Parathyroid adenoma (tissue), 2 donors: Measurements from ENCODE around the gene PARP1.

Experiments
- H2AFZ ChIP-seq: fragments of 300-600 bp; sonication (generic); one replicate; pipeline ENCODE4 v1.7.0; 2017; ENCODE audit warnings: antibody characterized with exemption, mild to moderate bottlenecking
- H3K27ac ChIP-seq: fragments of 300-600 bp; sonication (generic); one replicate; pipeline ENCODE4 v1.7.0; 2017
- H3K27me3 ChIP-seq: fragments of 300-600 bp; sonication (generic); one replicate; pipeline ENCODE4 v1.7.0; 2017; ENCODE audit warnings: low read length; ENCODE audit not compliant: control insufficient read depth, insufficient read depth
- H3K36me3 ChIP-seq: fragments of 300-600 bp; sonication (generic); one replicate; pipeline ENCODE4 v1.7.0; 2017; ENCODE audit warnings: low read length; ENCODE audit not compliant: control insufficient read depth, insufficient read depth
- H3K4me1 ChIP-seq: fragments of 300-600 bp; sonication (generic); one replicate; pipeline ENCODE4 v1.7.0; 2017; ENCODE audit warnings: control low read depth
- H3K4me2 ChIP-seq: fragments of 300-600 bp; sonication (generic); one replicate; pipeline ENCODE4 v1.7.0; 2017; ENCODE audit warnings: low read length
- H3K4me3 ChIP-seq: fragments of 300-600 bp; sonication (generic); one replicate; pipeline ENCODE4 v1.7.0; 2017; ENCODE audit warnings: low read depth, low read length
- H3K79me2 ChIP-seq: fragments of 300-600 bp; sonication (generic); one replicate; pipeline ENCODE4 v1.7.0; 2017; ENCODE audit warnings: control low read depth
- H3K9ac ChIP-seq: fragments of 300-600 bp; sonication (generic); one replicate; pipeline ENCODE4 v1.7.0; 2017; ENCODE audit warnings: mild to moderate bottlenecking
- H3K9me3 ChIP-seq: fragments of 300-600 bp; sonication (generic); one replicate; pipeline ENCODE4 v1.7.0; 2017; ENCODE audit warnings: low read length; ENCODE audit not compliant: control insufficient read depth
- CTCF ChIP-seq: fragments of 300-600 bp; sonication (generic); IDR thresholded peaks from one replicate; pipeline ENCODE4 v1.7.0; 2017; ENCODE audit warnings: antibody characterized with exemption, mild to moderate bottlenecking
- donor health status: primary hyperparathyroidism.

PARP1 gene

GRCh38 chr1:226390681-226391080 lies 17.2 kb downstream of the PARP1 start:
- Histone ChIP-seq H3K36me3 (no peaks in the 10 kb centered on the region), H3K27me3 (no peaks in the 10 kb centered on the region), H3K79me2 (peaks cover 13% of the 10 kb centered on the region), H3K4me2 (no peak overlapping the region), H3K9ac (no peak overlapping the region), H3K27ac (no peak overlapping the region), H3K9me3 (no peaks in the 10 kb centered on the region), H3K4me3 (no peak overlapping the region), H2AFZ (no peak overlapping the region), H3K4me1 (no peaks in the 10 kb centered on the region)
- no peak for TF ChIP-seq CTCF

GRCh38 chr1:226388131-226388530 lies 19.8 kb downstream of the PARP1 start:
- Histone ChIP-seq H3K9me3 (no peaks in the 10 kb centered on the region), H3K36me3 (no peaks in the 10 kb centered on the region), H3K4me2 (no peak overlapping the region), H2AFZ (no peak overlapping the region), H3K9ac (no peak overlapping the region), H3K4me3 (no peak overlapping the region), H3K4me1 (no peaks in the 10 kb centered on the region), H3K79me2 (peaks cover 8% of the 10 kb centered on the region), H3K27me3 (no peaks in the 10 kb centered on the region), H3K27ac (no peak overlapping the region)
- TF ChIP-seq CTCF = no peak

- H3K9me3 ChIP-seq = no peaks in the 10 kb centered on the region
- no peaks in the 10 kb centered on the region for H3K27me3 ChIP-seq
- no peaks in the 10 kb centered on the region for H3K4me1 ChIP-seq
- H2AFZ ChIP-seq = no peak overlapping the region
- H3K9ac ChIP-seq = no peak overlapping the region
- no peaks in the 10 kb centered on the region for H3K36me3 ChIP-seq
- no peak overlapping the region for H3K27ac ChIP-seq
- H3K4me2 ChIP-seq = no peak overlapping the region
- H3K4me3 ChIP-seq = no peak overlapping the region
- TF ChIP-seq CTCF = no peak
- H3K79me2 ChIP-seq = no peaks in the 10 kb centered on the region
Observed at GRCh38 chr1:226384717-226385116, 23.2 kb downstream of the PARP1 start.

- Histone ChIP-seq H3K4me2 (no peak overlapping the region), H3K27me3 (no peaks in the 10 kb centered on the region), H3K27ac (no peak overlapping the region), H3K79me2 (no peaks in the 10 kb centered on the region), H3K4me1 (no peaks in the 10 kb centered on the region), H3K36me3 (no peaks in the 10 kb centered on the region), H3K9ac (no peak overlapping the region), H3K9me3 (no peaks in the 10 kb centered on the region), H3K4me3 (no peak overlapping the region), H2AFZ (no peak overlapping the region)
- no peak for TF ChIP-seq CTCF
Observed at GRCh38 chr1:226384040-226384439, 23.9 kb downstream of the PARP1 start.

GRCh38 chr1:226382030-226382429 lies 25.9 kb downstream of the PARP1 start:
- no peak for TF ChIP-seq CTCF
- Histone ChIP-seq H3K79me2 (no peaks in the 10 kb centered on the region), H3K27ac (no peak overlapping the region), H3K4me2 (no peak overlapping the region), H3K9me3 (no peaks in the 10 kb centered on the region), H3K9ac (no peak overlapping the region), H3K4me3 (no peak overlapping the region), H3K4me1 (no peaks in the 10 kb centered on the region), H2AFZ (no peak overlapping the region), H3K36me3 (no peaks in the 10 kb centered on the region), H3K27me3 (no peaks in the 10 kb centered on the region)
